ENCODE results near the gene RYR2. TPM values are rescaled to one million over a fixed set of nuclear protein-coding genes. Genes with fewer than 3 reads are reported as not detected.

The RYR2 gene
- total RNA-seq, 1 donor from 2014 or later = 5.4 TPM

DNA sequence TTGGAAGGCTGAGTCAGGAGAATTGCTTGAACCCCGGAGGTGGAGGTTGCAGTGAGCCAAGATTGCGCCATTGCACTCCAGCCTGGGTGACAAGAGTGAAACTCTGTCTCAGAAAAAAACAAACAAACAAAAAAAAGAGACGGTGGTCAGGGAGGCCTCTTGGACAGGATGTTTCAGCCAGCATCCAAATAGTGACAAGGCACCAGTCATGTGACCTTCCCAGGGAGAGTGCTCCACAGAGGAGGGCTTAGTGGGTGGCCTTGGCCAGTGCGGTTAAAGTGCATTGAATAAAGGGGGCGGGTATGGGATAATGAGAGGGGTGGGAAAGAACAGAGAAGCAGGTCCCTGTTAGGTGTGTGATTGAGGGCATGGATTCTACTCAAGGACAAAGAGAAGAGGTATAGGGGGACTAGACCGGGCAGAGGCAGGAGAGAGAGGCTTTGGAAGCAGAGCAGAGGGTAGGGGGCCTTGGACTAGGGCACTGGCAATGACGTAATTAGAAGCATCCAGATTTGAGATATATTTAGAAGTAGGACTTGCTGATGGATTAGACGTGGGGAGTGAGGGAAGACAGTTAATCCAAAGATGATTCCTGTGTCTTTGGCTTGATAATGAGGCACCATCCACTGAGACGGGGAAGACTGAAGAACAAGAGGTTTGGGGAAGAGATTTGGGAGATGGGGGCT lies 12.0 kb upstream of the RYR2 start:
- DNase-seq (ENCODE audit: low spot score) = no peak
- Mint-ChIP-seq H3K9me3 (ENCODE audit: unreplicated experiment) (peaks cover 6% of the 10 kb centered on the region), H3K4me3 (ENCODE audit: unreplicated experiment) (no peak overlapping the region), H3K27ac (ENCODE audit: unreplicated experiment) (no peak overlapping the region), H3K36me3 (ENCODE audit: low read depth, unreplicated experiment) (peaks cover 5% of the 10 kb centered on the region), H3K27me3 (ENCODE audit: unreplicated experiment) (peaks cover 3% of the 10 kb centered on the region), H3K4me1 (ENCODE audit: unreplicated experiment) (no peaks in the 10 kb centered on the region)
- TF ChIP-seq, protein P1, sequence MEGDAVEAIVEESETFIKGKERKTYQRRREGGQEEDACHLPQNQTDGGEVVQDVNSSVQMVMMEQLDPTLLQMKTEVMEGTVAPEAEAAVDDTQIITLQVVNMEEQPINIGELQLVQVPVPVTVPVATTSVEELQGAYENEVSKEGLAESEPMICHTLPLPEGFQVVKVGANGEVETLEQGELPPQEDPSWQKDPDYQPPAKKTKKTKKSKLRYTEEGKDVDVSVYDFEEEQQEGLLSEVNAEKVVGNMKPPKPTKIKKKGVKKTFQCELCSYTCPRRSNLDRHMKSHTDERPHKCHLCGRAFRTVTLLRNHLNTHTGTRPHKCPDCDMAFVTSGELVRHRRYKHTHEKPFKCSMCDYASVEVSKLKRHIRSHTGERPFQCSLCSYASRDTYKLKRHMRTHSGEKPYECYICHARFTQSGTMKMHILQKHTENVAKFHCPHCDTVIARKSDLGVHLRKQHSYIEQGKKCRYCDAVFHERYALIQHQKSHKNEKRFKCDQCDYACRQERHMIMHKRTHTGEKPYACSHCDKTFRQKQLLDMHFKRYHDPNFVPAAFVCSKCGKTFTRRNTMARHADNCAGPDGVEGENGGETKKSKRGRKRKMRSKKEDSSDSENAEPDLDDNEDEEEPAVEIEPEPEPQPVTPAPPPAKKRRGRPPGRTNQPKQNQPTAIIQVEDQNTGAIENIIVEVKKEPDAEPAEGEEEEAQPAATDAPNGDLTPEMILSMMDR (IDR thresholded peaks at IDR 0.05; ENCODE audit: unreplicated experiment) = no peak

DNA sequence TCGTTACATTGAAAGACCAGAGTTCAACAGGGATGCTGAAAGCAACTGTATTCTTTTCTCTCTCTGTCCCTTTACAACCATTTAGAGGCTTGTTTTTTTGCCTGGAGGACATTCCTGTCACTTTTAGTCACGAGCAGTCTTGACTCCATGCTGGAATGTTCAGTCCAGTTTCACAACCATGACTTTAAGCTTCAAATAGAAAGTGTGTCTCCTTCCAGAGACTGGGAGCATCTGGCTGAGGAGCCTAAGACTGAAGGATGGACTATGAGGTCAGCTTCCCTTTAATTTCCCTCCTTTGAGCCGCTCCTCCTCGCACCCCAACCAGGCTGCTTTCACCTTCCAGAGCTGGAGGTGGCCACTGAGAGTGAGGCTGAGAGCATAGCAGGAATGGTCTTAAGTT lies 10.5 kb upstream of the RYR2 start:
- Mint-ChIP-seq H3K4me1 (ENCODE audit: unreplicated experiment) (no peaks in the 10 kb centered on the region), H3K27me3 (ENCODE audit: unreplicated experiment) (peaks cover 3% of the 10 kb centered on the region), H3K27ac (ENCODE audit: unreplicated experiment) (no peak overlapping the region), H3K9me3 (ENCODE audit: unreplicated experiment) (no peaks in the 10 kb centered on the region), H3K4me3 (ENCODE audit: unreplicated experiment) (no peak overlapping the region), H3K36me3 (ENCODE audit: low read depth, unreplicated experiment) (no peaks in the 10 kb centered on the region)
- no peak for DNase-seq (ENCODE audit: low spot score)
- TF ChIP-seq, protein P1 (IDR thresholded peaks at IDR 0.05; ENCODE audit: unreplicated experiment) = no peak

DNA sequence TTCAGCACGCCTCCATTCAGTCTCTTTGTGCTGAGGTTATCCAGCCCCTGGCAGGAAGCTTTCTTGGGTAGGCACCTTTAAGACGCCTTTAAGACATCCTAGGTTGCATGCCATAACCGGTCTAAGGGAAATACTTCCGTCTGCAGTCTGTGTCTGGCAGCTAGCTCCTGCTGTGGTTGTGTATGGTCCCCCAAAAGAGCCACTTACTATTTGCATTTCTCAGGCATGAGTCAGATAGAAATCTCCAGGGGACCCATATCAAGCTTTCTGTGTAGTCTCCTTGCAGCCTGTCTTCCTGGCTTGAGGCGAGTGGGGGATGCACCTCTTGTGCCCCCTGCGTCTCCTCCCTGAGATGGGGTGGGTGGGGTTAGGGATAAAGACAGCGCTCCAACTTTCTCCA lies 10.0 kb upstream of the RYR2 start:
- TF ChIP-seq, protein P1 (IDR thresholded peaks at IDR 0.05; ENCODE audit: unreplicated experiment) = no peak
- Mint-ChIP-seq H3K27me3 (ENCODE audit: unreplicated experiment) (peaks cover 3% of the 10 kb centered on the region), H3K4me1 (ENCODE audit: unreplicated experiment) (no peaks in the 10 kb centered on the region), H3K4me3 (ENCODE audit: unreplicated experiment) (no peak overlapping the region), H3K36me3 (ENCODE audit: low read depth, unreplicated experiment) (no peaks in the 10 kb centered on the region), H3K9me3 (ENCODE audit: unreplicated experiment) (no peaks in the 10 kb centered on the region), H3K27ac (ENCODE audit: unreplicated experiment) (no peak overlapping the region)
- no peak for DNase-seq (ENCODE audit: low spot score)

DNA sequence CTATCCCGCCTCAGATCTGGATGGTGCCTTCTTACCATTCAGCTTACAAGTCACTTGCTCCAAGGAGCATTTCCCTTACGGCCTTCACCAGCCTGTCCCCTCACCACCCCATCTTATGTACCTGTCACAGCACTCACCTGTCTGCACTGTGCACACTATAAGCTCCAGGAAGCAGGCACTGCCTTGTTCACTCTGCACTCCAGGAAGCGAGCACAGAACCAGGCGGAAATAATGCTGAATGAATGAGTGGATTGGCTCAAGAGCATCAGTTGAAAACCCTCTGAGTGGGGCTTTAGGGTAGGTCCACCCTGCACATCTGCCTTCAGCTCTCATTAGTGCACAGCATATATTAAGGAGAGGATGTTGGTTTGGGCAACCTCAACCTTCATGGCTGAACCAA lies 8.9 kb upstream of the RYR2 start:
- H3K27me3 Mint-ChIP-seq (ENCODE audit: unreplicated experiment) = peaks cover 3% of the 10 kb centered on the region
- H3K4me1 Mint-ChIP-seq (ENCODE audit: unreplicated experiment) = no peaks in the 10 kb centered on the region
- no peak overlapping the region for H3K27ac Mint-ChIP-seq (ENCODE audit: unreplicated experiment)
- TF ChIP-seq, protein P1 (IDR thresholded peaks at IDR 0.05; ENCODE audit: unreplicated experiment) = no peak
- H3K4me3 Mint-ChIP-seq (ENCODE audit: unreplicated experiment) = no peak overlapping the region
- no peaks in the 10 kb centered on the region for H3K36me3 Mint-ChIP-seq (ENCODE audit: low read depth, unreplicated experiment)
- DNase-seq (ENCODE audit: low spot score) = no peak
- H3K9me3 Mint-ChIP-seq (ENCODE audit: unreplicated experiment) = no peaks in the 10 kb centered on the region

DNA sequence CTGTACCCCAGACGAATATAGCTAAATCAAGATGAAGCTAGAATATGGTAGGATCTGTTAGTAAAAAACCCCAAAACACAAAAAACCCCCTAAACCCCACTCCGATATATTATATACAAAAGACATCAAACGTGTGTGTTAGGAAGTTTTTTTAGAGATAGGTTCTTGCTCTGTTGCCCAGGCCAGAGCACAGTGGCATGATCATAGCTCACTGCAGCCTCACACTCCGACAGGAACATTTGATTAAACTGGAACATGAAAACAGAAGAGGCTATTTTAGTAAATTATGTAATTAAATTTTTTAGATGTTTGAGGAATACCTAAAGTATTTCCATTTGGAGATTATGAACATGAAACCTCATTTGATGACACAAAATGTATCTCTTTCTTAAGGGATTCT lies 8.2 kb upstream of the RYR2 start:
- no peaks in the 10 kb centered on the region for H3K4me1 Mint-ChIP-seq (ENCODE audit: unreplicated experiment)
- no peaks in the 10 kb centered on the region for H3K36me3 Mint-ChIP-seq (ENCODE audit: low read depth, unreplicated experiment)
- TF ChIP-seq, protein P1 (IDR thresholded peaks at IDR 0.05; ENCODE audit: unreplicated experiment) = no peak
- no peaks in the 10 kb centered on the region for H3K9me3 Mint-ChIP-seq (ENCODE audit: unreplicated experiment)
- no peak for DNase-seq (ENCODE audit: low spot score)
- H3K4me3 Mint-ChIP-seq (ENCODE audit: unreplicated experiment) = no peak overlapping the region
- H3K27me3 Mint-ChIP-seq (ENCODE audit: unreplicated experiment) = peaks cover 3% of the 10 kb centered on the region
- no peak overlapping the region for H3K27ac Mint-ChIP-seq (ENCODE audit: unreplicated experiment)

All from endothelial cell (in vitro differentiated cells).